CD14-positive monocyte (primary cell): ENCODE measurements around the gene LRRC1. TPM values are rescaled to one million over a fixed set of nuclear protein-coding genes. Genes with fewer than 3 reads are reported as not detected.

Experiments used
- DNase-seq, 3 donors: peaks; one replicate each; pipeline ENCODE4 v3.0.0-alpha.2; 2011 to 2022
- H2AFZ ChIP-seq: 2 replicates; pipeline ENCODE4 v1.6.0; 2012; ENCODE audit warnings: mild to moderate bottlenecking, low read depth, low read length, inconsistent platforms; ENCODE audit not compliant: insufficient read depth, poor library complexity, severe bottlenecking
- H3K27ac ChIP-seq, 2 donors: 1 replicate in 1 of 2; 2 replicates in 1 of 2; pipeline ENCODE4 v1.5.1; 2012 to 2013; ENCODE audit warnings: low read length in 2 of 2, control low read depth in 1 of 2, inconsistent platforms in 1 of 2, low read depth in 1 of 2, mild to moderate bottlenecking in 1 of 2
- H3K27me3 ChIP-seq, 2 donors: one replicate each; pipeline versions ENCODE4 v1.6.0 to v1.6.1; 2011 to 2013; ENCODE audit warnings: low read length in 2 of 2; ENCODE audit not compliant: control insufficient read depth in 2 of 2, insufficient read depth in 2 of 2
- H3K36me3 ChIP-seq, 2 donors: replicated peaks in 1 of 2; 1 replicate in 1 of 2; 2 replicates in 1 of 2; pipeline versions ENCODE4 v1.5.1 to v1.6.1; 2012 to 2013; ENCODE audit warnings: low read length in 2 of 2, control low read depth in 1 of 2, inconsistent platforms in 1 of 2, mild to moderate bottlenecking in 1 of 2; ENCODE audit not compliant: insufficient read depth in 2 of 2, control insufficient read depth in 1 of 2
- H3K4me1 ChIP-seq, 2 donors: 1 replicate in 1 of 2; 2 replicates in 1 of 2; pipeline versions ENCODE4 v1.5.1 to v1.6.1; 2012 to 2013; ENCODE audit warnings: low read length in 2 of 2, control low read depth in 1 of 2, inconsistent platforms in 1 of 2, mild to moderate bottlenecking in 1 of 2, moderate library complexity in 1 of 2; ENCODE audit not compliant: insufficient read depth in 2 of 2, control insufficient read depth in 1 of 2
- H3K4me2 ChIP-seq: replicated peaks from 2 replicates; pipeline ENCODE3; 2012; ENCODE audit warnings: low read length, moderate library complexity, mild to moderate bottlenecking; ENCODE audit not compliant: poor library complexity, severe bottlenecking; ENCODE audit errors: extremely low read depth
- H3K4me3 ChIP-seq, 3 experiments: fragments of 200-600 bp in 1 of 3; sonication (generic) in 1 of 3; replicated peaks in 1 of 3; 1 replicate in 2 of 3; 2 replicates in 1 of 3; pipeline ENCODE4 v1.5.1; 2011 to 2013; ENCODE audit warnings: low read length in 3 of 3, mild to moderate bottlenecking in 3 of 3, control low read depth in 2 of 3, low read depth in 2 of 3, inconsistent platforms in 1 of 3, moderate library complexity in 1 of 3
- H3K79me2 ChIP-seq: 2 replicates; pipeline ENCODE4 v1.6.0; 2012; ENCODE audit warnings: mild to moderate bottlenecking, control low read depth, inconsistent platforms, low read length, moderate library complexity; ENCODE audit not compliant: insufficient read depth
- H3K9ac ChIP-seq: 2 replicates; pipeline ENCODE4 v1.6.0; 2017; ENCODE audit warnings: low read length, mild to moderate bottlenecking; ENCODE audit not compliant: insufficient read depth, poor library complexity, severe bottlenecking
- H3K9me3 ChIP-seq, 2 donors: replicated peaks in 1 of 2; 1 replicate in 1 of 2; 2 replicates in 1 of 2; pipeline versions ENCODE4 v1.5.1 to v1.6.1; 2012 to 2013; ENCODE audit warnings: low read length in 2 of 2, control low read depth in 1 of 2; ENCODE audit not compliant: control insufficient read depth in 1 of 2, insufficient read depth in 1 of 2
- H4K20me1 ChIP-seq: 2 replicates; pipeline ENCODE4 v1.6.0; 2012; ENCODE audit warnings: mild to moderate bottlenecking, low read length, control low read depth, moderate library complexity; ENCODE audit not compliant: insufficient read depth
- H3K27ac Mint-ChIP-seq, 7 donors: one replicate each; pipeline ENCODE4 v1.8.0; 2020; ENCODE audit warnings: mild to moderate bottlenecking in 7 of 7, mixed read lengths in 7 of 7, moderate library complexity in 6 of 7, inconsistent platforms in 2 of 7
- H3K27me3 Mint-ChIP-seq, 3 donors: one replicate each; pipeline ENCODE4 v1.8.0; 2021 to 2022; ENCODE audit warnings: low read depth in 3 of 3, mild to moderate bottlenecking in 3 of 3, mixed read lengths in 3 of 3, moderate library complexity in 3 of 3, inconsistent platforms in 1 of 3
- H3K36me3 Mint-ChIP-seq, 2 donors: one replicate each; pipeline ENCODE4 v1.8.0; 2020; ENCODE audit warnings: mixed read lengths in 2 of 2, inconsistent platforms in 1 of 2, mild to moderate bottlenecking in 1 of 2
- H3K4me1 Mint-ChIP-seq: one replicate; pipeline ENCODE4 v1.8.0; 2020; ENCODE audit warnings: mild to moderate bottlenecking, mixed read lengths
- H3K4me3 Mint-ChIP-seq, 2 donors: one replicate each; pipeline ENCODE4 v1.8.0; 2020; ENCODE audit warnings: mild to moderate bottlenecking in 2 of 2, mixed read lengths in 2 of 2, moderate library complexity in 1 of 2
- H3K9me3 Mint-ChIP-seq, 7 donors: one replicate each; pipeline ENCODE4 v1.8.0; 2020 to 2022; ENCODE audit warnings: mixed read lengths in 7 of 7, mild to moderate bottlenecking in 6 of 7, moderate library complexity in 6 of 7, inconsistent platforms in 2 of 7
- WGBS: methylation state at CpG from one replicate; pipeline ENCODE4 v1.1.5; 2013; ENCODE audit warnings: missing lambda C conversion rate; ENCODE audit not compliant: insufficient coverage; 5-methylcytosine and 5-hydroxymethylcytosine counted together
- intact Hi-C, 2 donors: fragments of 100-400 bp; cut with micrococcal nuclease; formaldehyde crosslinking; loops; one replicate each; pipeline versions ENCODE4 v1.15.0 to v1.15.1; 2023
- polyA plus RNA-seq, 3 donors: library from polyadenylated mRNA; depleted of rRNA in 1 of 3; unstranded in 2 of 3; stranded (reverse) in 1 of 3; fragments of 300-500 nt in 2 of 3; fragments of >200 nt in 1 of 3; fragmentation: Illumina TruSeq in 2 of 3; gene quantifications; 1 replicate in 2 of 3; 2 replicates in 1 of 3; pipeline ENCODE4 v1.2.3, GENCODE V29; 2012 to 2021
- TF ChIP-seq, protein P1 (sequence below): fragments of 200-600 bp; IDR thresholded peaks from one replicate; pipeline ENCODE4 v1.8.0; 2022; ENCODE audit warnings: antibody characterized with exemption, mild to moderate bottlenecking

The LRRC1 gene
- polyA plus RNA-seq, 3 donors, result 0.18 to 1.6 (median 0.92) TPM

GRCh38 chr6:53860511-53860910 lies 65.7 kb downstream of the LRRC1 start:
- H4K20me1 ChIP-seq, result no peaks in the 10 kb centered on the region
- no peaks in the 10 kb centered on the region for H3K27me3 ChIP-seq
- DNase-seq, result no peak
- no peaks in the 10 kb centered on the region for H3K9me3 ChIP-seq
- H3K27ac Mint-ChIP-seq, result no peak overlapping the region
- no peak overlapping the region for H2AFZ ChIP-seq
- no peak overlapping the region for H3K27ac ChIP-seq
- no peaks in the 10 kb centered on the region for H3K36me3 Mint-ChIP-seq
- no peaks in the 10 kb centered on the region for H3K36me3 ChIP-seq
- no peaks in the 10 kb centered on the region for H3K9me3 Mint-ChIP-seq
- H3K4me1 Mint-ChIP-seq, result no peaks in the 10 kb centered on the region
- H3K79me2 ChIP-seq, result no peaks in the 10 kb centered on the region
- H3K9ac ChIP-seq, result no peak overlapping the region
- no peaks in the 10 kb centered on the region for H3K4me1 ChIP-seq
- no peak overlapping the region for H3K4me3 ChIP-seq
- TF ChIP-seq, protein P1, sequence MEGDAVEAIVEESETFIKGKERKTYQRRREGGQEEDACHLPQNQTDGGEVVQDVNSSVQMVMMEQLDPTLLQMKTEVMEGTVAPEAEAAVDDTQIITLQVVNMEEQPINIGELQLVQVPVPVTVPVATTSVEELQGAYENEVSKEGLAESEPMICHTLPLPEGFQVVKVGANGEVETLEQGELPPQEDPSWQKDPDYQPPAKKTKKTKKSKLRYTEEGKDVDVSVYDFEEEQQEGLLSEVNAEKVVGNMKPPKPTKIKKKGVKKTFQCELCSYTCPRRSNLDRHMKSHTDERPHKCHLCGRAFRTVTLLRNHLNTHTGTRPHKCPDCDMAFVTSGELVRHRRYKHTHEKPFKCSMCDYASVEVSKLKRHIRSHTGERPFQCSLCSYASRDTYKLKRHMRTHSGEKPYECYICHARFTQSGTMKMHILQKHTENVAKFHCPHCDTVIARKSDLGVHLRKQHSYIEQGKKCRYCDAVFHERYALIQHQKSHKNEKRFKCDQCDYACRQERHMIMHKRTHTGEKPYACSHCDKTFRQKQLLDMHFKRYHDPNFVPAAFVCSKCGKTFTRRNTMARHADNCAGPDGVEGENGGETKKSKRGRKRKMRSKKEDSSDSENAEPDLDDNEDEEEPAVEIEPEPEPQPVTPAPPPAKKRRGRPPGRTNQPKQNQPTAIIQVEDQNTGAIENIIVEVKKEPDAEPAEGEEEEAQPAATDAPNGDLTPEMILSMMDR, result no peak
- no peak overlapping the region for H3K4me3 Mint-ChIP-seq
- H3K4me2 ChIP-seq, result no peak overlapping the region
- intact Hi-C loops, result no loop called here
- 100% methylated on average over 1 of the region's 2 CpGs for WGBS
- peaks cover 0 to 2% (median 0%) of the 10 kb centered on the region in 3 donors for H3K27me3 Mint-ChIP-seq

- no peaks in the 10 kb centered on the region for H3K27me3 ChIP-seq
- H3K9me3 Mint-ChIP-seq, result peaks cover 0 to 1% (median 0%) of the 10 kb centered on the region in 7 donors
- no peak overlapping the region for H3K4me2 ChIP-seq
- H3K27me3 Mint-ChIP-seq, result peaks cover 0 to 2% (median 0%) of the 10 kb centered on the region in 3 donors
- intact Hi-C loops, result no loop called here
- H2AFZ ChIP-seq, result no peak overlapping the region
- no peak overlapping the region for H3K9ac ChIP-seq
- H3K27ac Mint-ChIP-seq, result no peak overlapping the region
- TF ChIP-seq, protein P1, result no peak
- H3K4me1 Mint-ChIP-seq, result no peaks in the 10 kb centered on the region
- H4K20me1 ChIP-seq, result no peaks in the 10 kb centered on the region
- H3K79me2 ChIP-seq, result no peaks in the 10 kb centered on the region
- no peak overlapping the region for H3K27ac ChIP-seq
- H3K9me3 ChIP-seq, result no peaks in the 10 kb centered on the region
- H3K4me3 Mint-ChIP-seq, result no peak overlapping the region
- no peak for DNase-seq
- no peaks in the 10 kb centered on the region for H3K36me3 ChIP-seq
- no peaks in the 10 kb centered on the region for H3K36me3 Mint-ChIP-seq
- H3K4me1 ChIP-seq, result no peaks in the 10 kb centered on the region
- no peak overlapping the region for H3K4me3 ChIP-seq
- WGBS, result 100% methylated on average over 1 of the region's 3 CpGs
These were observed 66.7 kb downstream of the LRRC1 start for GRCh38 chr6:53861518-53861917.
